Smooth muscle cell (in vitro differentiated cells): ENCODE results near the gene FAM124B. TPM values are rescaled to one million over a fixed set of nuclear protein-coding genes. Genes with fewer than 3 reads are reported as not detected.

Experiments
- DNase-seq: peaks from one replicate; lab custom pipeline; 2025; ENCODE audit not compliant: unreplicated experiment; lab: John Stamatoyannopoulos, UW
- H2AFZ ChIP-seq: fragments of 200-600 bp; sonication (generic); 2 replicates; pipeline ENCODE4 v1.6.0; 2016; ENCODE audit warnings: antibody characterized with exemption, low read depth, mild to moderate bottlenecking
- H3F3A ChIP-seq: fragments of 200-600 bp; sonication (generic); 2 replicates; pipeline ENCODE4 v1.6.0; 2017; ENCODE audit warnings: antibody characterized with exemption, low read depth
- H3K27ac ChIP-seq: fragments of 200-600 bp; sonication (generic); 2 replicates; pipeline ENCODE4 v1.5.1; 2016; ENCODE audit warnings: low read depth, mild to moderate bottlenecking
- H3K27me3 ChIP-seq: fragments of 200-600 bp; sonication (generic); 2 replicates; pipeline ENCODE4 v1.6.1; 2016; ENCODE audit warnings: low read depth, mild to moderate bottlenecking
- H3K36me3 ChIP-seq: fragments of 200-600 bp; sonication (generic); 2 replicates; pipeline ENCODE4 v1.5.1; 2016; ENCODE audit warnings: low read depth
- H3K4me1 ChIP-seq: fragments of 200-600 bp; sonication (generic); 2 replicates; pipeline ENCODE4 v1.5.1; 2016; ENCODE audit warnings: low read depth
- H3K4me2 ChIP-seq: fragments of 200-600 bp; sonication (generic); 2 replicates; pipeline ENCODE4 v1.6.0; 2016; ENCODE audit warnings: mild to moderate bottlenecking
- H3K4me3 ChIP-seq: fragments of 200-600 bp; sonication (generic); 2 replicates; pipeline ENCODE4 v1.5.1; 2016; ENCODE audit warnings: mild to moderate bottlenecking
- H3K79me2 ChIP-seq: fragments of 200-600 bp; sonication (generic); 2 replicates; pipeline ENCODE4 v1.6.0; 2016; ENCODE audit warnings: low read depth, mild to moderate bottlenecking
- H3K9ac ChIP-seq: fragments of 200-600 bp; sonication (generic); 2 replicates; pipeline ENCODE4 v1.6.0; 2016; ENCODE audit warnings: low read depth
- H3K9me3 ChIP-seq: fragments of 200-600 bp; sonication (generic); replicated peaks from 2 replicates; pipeline ENCODE4 v1.5.1; 2016; ENCODE audit warnings: low read depth
- H4K20me1 ChIP-seq: fragments of 200-600 bp; sonication (generic); 2 replicates; pipeline ENCODE4 v1.6.0; 2016; ENCODE audit warnings: low read depth
- CTCF ChIP-seq: fragments of 200-600 bp; sonication (generic); IDR thresholded peaks from 2 replicates; pipeline ENCODE4 v1.5.1; 2017; ENCODE audit warnings: borderline replicate concordance, mild to moderate bottlenecking, antibody characterized with exemption; ENCODE audit not compliant: insufficient read depth, poor library complexity, severe bottlenecking
- WGBS: methylation state at CpG from one replicate; pipeline ENCODE4 v1.1.7; 2016; ENCODE audit warnings: low lambda C conversion rate; 5-methylcytosine and 5-hydroxymethylcytosine counted together
- polyA plus RNA-seq: library from polyadenylated mRNA; unstranded; fragments of >200 nt; fragmentation: Nextera tagmentation; extraction: Ambion mirVana; gene quantifications from 2 replicates; pipeline ENCODE4 v1.2.1, GENCODE V29; 2016
- total RNA-seq: library from RNA; depleted of rRNA; stranded (reverse); fragments of >200 nt; gene quantifications from 2 replicates; pipeline ENCODE4 v1.2.3, GENCODE V29; 2014

Gene FAM124B
- total and polyA plus RNA-seq, 2 experiments from 2014 or later: 1.2 TPM; not detected in 1

GRCh38 chr2:224328798-224329197, 73.1 kb downstream of the FAM124B start:
- no peak overlapping the region for H3K27ac ChIP-seq
- no peak overlapping the region for H2AFZ ChIP-seq
- no peaks in the 10 kb centered on the region for H3F3A ChIP-seq
- H3K27me3 ChIP-seq: no peaks in the 10 kb centered on the region
- H3K36me3 ChIP-seq: no peaks in the 10 kb centered on the region
- no peak overlapping the region for H3K9ac ChIP-seq
- no peak overlapping the region for H3K4me3 ChIP-seq
- no peaks in the 10 kb centered on the region for H3K9me3 ChIP-seq
- H3K79me2 ChIP-seq: no peaks in the 10 kb centered on the region
- H4K20me1 ChIP-seq: no peaks in the 10 kb centered on the region
- H3K4me2 ChIP-seq: no peak overlapping the region
- DNase-seq: no peak
- 74% methylated on average over 3 of the region's 3 CpGs for WGBS
- no peak for TF ChIP-seq CTCF
- no peaks in the 10 kb centered on the region for H3K4me1 ChIP-seq

Other genes starting within 250 kb of the FAM124B start
- gene CUL3, start 183.3 kb upstream of the FAM124B start, total RNA-seq: 95.0 and 109 TPM in 2 replicates
- 63.4 and 65.8 TPM in 2 replicates for gene CUL3, start 183.3 kb upstream of the FAM124B start, polyA plus RNA-seq